K562 (cell line): Measurements from ENCODE around the gene LSR. TPM values are rescaled to one million over a fixed set of nuclear protein-coding genes. Genes with fewer than 3 reads are reported as not detected.
A peak's percentile ranks its signal among the peaks of the same experiment; 100 is the strongest.

ENCODE experiments used
- ADNP ChIP-seq: fragments of 200-800 bp; sonication (Bioruptor generic); IDR thresholded peaks from 2 replicates; pipeline ENCODE4 v1.6.1; 2016; ENCODE audit warnings: missing genetic modification characterization, missing compliant biosample characterization
- ATF2 ChIP-seq: sonication (generic); formaldehyde crosslinking; IDR thresholded peaks from 2 replicates; pipeline ENCODE4 v1.8.1; 2022; ENCODE audit warnings: missing genetic modification reagents
- CREM ChIP-seq: IDR thresholded peaks from 2 replicates; pipeline ENCODE4 v1.6.1; 2014; ENCODE audit warnings: antibody characterized with exemption, low read depth
- CXXC5 ChIP-seq: fragments of 250-450 bp; sonication (Bioruptor Pico); IDR thresholded peaks from 2 replicates; pipeline ENCODE4 v1.8.0; 2022; ENCODE audit warnings: inconsistent platforms, mild to moderate bottlenecking, moderate library complexity
- DDX20 ChIP-seq: fragments of 450-650 bp; IDR thresholded peaks from 2 replicates; pipeline ENCODE4 v1.6.1; 2016; ENCODE audit warnings: missing genetic modification characterization, low read depth, mild to moderate bottlenecking, missing compliant biosample characterization, moderate library complexity
- ELF4 ChIP-seq: fragments of 450-650 bp; formaldehyde crosslinking; IDR thresholded peaks from 2 replicates; pipeline ENCODE4 v1.4.0; 2022; ENCODE audit warnings: missing genetic modification characterization
- HMG20A ChIP-seq: fragments of 450-650 bp; formaldehyde crosslinking; conservative IDR thresholded peaks from 2 replicates; pipeline ENCODE4 v1.4.0; 2020; ENCODE audit warnings: mild to moderate bottlenecking, mixed read lengths
- NFIX ChIP-seq: fragments of 250-450 bp; sonication (Bioruptor Pico); IDR thresholded peaks from 2 replicates; pipeline ENCODE4 v1.4.0; 2020; ENCODE audit warnings: low read depth, mild to moderate bottlenecking, moderate library complexity
- SMAD4 ChIP-seq: fragments of 250-450 bp; sonication (Bioruptor Pico); conservative IDR thresholded peaks from 2 replicates; pipeline ENCODE4 v1.8.0; 2021; ENCODE audit warnings: inconsistent platforms, mild to moderate bottlenecking, moderate library complexity
- THRAP3 ChIP-seq: fragments of 450-650 bp; IDR thresholded peaks from 2 replicates; pipeline ENCODE4 v1.6.1; 2016; ENCODE audit warnings: mild to moderate bottlenecking, inconsistent platforms, borderline replicate concordance
- ZBTB17 ChIP-seq: fragments of 450-650 bp; formaldehyde crosslinking; IDR thresholded peaks from 2 replicates; pipeline ENCODE4 v1.4.0; 2020; ENCODE audit warnings: mild to moderate bottlenecking
- ZBTB34 ChIP-seq: fragments of 250-450 bp; sonication (Bioruptor Pico); IDR thresholded peaks from 2 replicates; pipeline ENCODE4 v1.8.0; 2021; ENCODE audit warnings: mild to moderate bottlenecking, moderate library complexity
- ZKSCAN8 ChIP-seq: fragments of 200-800 bp; sonication (Bioruptor generic); IDR thresholded peaks from 2 replicates; pipeline ENCODE4 v1.6.1; 2016; ENCODE audit warnings: missing genetic modification characterization, missing compliant biosample characterization
- ZNF124 ChIP-seq: sonication (generic); formaldehyde crosslinking; IDR thresholded peaks from 2 replicates; pipeline ENCODE4 v1.8.1; 2022; ENCODE audit warnings: missing genetic modification reagents
- ZNF263 ChIP-seq: sonication (generic); formaldehyde crosslinking; IDR thresholded peaks from 2 replicates; pipeline ENCODE4 v1.8.0; 2022; ENCODE audit warnings: mild to moderate bottlenecking, missing genetic modification reagents, borderline replicate concordance
- ZNF644 ChIP-seq: fragments of 200-800 bp; sonication (Bioruptor generic); IDR thresholded peaks from 2 replicates; pipeline ENCODE4 v1.6.1; 2016; ENCODE audit warnings: low read depth, missing genetic modification characterization, missing compliant biosample characterization
- polyA plus RNA-seq, 8 experiments: library from polyadenylated mRNA; depleted of rRNA in 4 of 8; stranded (reverse) in 5 of 8; unstranded in 3 of 8; fragments of >200 nt; fragmentation: Nextera tagmentation in 2 of 8; fragmentation: Illumina TruSeq in 1 of 8; extraction: Ambion mirVana in 2 of 8; extraction: Trizol in 1 of 8; gene quantifications; 2 replicates each; pipeline versions ENCODE4 v1.2.1 to v1.2.3, GENCODE V29; 2011 to 2014; ENCODE audit warnings: inconsistent platforms in 1 of 8, missing spikeins in 1 of 8
- total RNA-seq, 7 experiments: library from RNA; depleted of rRNA in 6 of 7; stranded (reverse); fragments of >200 nt in 6 of 7; fragmentation: Illumina TruSeq in 2 of 7; extraction: Trizol in 2 of 7; gene quantifications; 2 replicates each; pipeline versions ENCODE4 v1.2.1 to v1.2.3, GENCODE V29; 2011 to 2021; ENCODE audit warnings: low replicate concordance in 1 of 7
- TF ChIP-seq, protein P1 (sequence below), 2 experiments: fragments of 450-650 bp; IDR thresholded peaks; 2 replicates each; pipeline ENCODE4 v1.6.1; 2016; ENCODE audit warnings: mild to moderate bottlenecking in 2 of 2, borderline replicate concordance in 1 of 2, low read depth in 1 of 2, moderate library complexity in 1 of 2

LSR gene
- total and polyA plus RNA-seq, 9 of the 15 experiments (the other 6 are each of a cell fraction or from before 2014, with no cell fraction given): 0.44 to 87.9 (median 28.0) TPM

GRCh38 chr19:35269438-35270117 is 20.8 kb downstream of the LSR start (continued):
- TF ChIP-seq CXXC5 (CRISPR knock-in tag) (peak; percentile 72), ELF4 (CRISPR knock-in tag) (no peak), ZBTB17 (CRISPR knock-in tag) (0 out of 2 replicates have a peak, but pooled peaks have one; percentile 9), HMG20A (CRISPR knock-in tag) (no peak), DDX20 (tag) (no peak), NFIX (CRISPR knock-in tag) (no peak), ZNF263 (CRISPR knock-in tag) (no peak), SMAD4 (peak; percentile 64; the same call in 1 of the 2 replicates), ZBTB34 (CRISPR knock-in tag) (no peak), ZNF124 (CRISPR knock-in tag) (0 out of 2 replicates have a peak, but pooled peaks have one; percentile 37), ADNP (no peak), THRAP3 (no peak), ATF2 (no peak), ZKSCAN8 (CRISPR knock-in tag) (no peak), CREM (peak; percentile 88), ZNF644 (tag) (no peak)
- TF ChIP-seq, protein P1, sequence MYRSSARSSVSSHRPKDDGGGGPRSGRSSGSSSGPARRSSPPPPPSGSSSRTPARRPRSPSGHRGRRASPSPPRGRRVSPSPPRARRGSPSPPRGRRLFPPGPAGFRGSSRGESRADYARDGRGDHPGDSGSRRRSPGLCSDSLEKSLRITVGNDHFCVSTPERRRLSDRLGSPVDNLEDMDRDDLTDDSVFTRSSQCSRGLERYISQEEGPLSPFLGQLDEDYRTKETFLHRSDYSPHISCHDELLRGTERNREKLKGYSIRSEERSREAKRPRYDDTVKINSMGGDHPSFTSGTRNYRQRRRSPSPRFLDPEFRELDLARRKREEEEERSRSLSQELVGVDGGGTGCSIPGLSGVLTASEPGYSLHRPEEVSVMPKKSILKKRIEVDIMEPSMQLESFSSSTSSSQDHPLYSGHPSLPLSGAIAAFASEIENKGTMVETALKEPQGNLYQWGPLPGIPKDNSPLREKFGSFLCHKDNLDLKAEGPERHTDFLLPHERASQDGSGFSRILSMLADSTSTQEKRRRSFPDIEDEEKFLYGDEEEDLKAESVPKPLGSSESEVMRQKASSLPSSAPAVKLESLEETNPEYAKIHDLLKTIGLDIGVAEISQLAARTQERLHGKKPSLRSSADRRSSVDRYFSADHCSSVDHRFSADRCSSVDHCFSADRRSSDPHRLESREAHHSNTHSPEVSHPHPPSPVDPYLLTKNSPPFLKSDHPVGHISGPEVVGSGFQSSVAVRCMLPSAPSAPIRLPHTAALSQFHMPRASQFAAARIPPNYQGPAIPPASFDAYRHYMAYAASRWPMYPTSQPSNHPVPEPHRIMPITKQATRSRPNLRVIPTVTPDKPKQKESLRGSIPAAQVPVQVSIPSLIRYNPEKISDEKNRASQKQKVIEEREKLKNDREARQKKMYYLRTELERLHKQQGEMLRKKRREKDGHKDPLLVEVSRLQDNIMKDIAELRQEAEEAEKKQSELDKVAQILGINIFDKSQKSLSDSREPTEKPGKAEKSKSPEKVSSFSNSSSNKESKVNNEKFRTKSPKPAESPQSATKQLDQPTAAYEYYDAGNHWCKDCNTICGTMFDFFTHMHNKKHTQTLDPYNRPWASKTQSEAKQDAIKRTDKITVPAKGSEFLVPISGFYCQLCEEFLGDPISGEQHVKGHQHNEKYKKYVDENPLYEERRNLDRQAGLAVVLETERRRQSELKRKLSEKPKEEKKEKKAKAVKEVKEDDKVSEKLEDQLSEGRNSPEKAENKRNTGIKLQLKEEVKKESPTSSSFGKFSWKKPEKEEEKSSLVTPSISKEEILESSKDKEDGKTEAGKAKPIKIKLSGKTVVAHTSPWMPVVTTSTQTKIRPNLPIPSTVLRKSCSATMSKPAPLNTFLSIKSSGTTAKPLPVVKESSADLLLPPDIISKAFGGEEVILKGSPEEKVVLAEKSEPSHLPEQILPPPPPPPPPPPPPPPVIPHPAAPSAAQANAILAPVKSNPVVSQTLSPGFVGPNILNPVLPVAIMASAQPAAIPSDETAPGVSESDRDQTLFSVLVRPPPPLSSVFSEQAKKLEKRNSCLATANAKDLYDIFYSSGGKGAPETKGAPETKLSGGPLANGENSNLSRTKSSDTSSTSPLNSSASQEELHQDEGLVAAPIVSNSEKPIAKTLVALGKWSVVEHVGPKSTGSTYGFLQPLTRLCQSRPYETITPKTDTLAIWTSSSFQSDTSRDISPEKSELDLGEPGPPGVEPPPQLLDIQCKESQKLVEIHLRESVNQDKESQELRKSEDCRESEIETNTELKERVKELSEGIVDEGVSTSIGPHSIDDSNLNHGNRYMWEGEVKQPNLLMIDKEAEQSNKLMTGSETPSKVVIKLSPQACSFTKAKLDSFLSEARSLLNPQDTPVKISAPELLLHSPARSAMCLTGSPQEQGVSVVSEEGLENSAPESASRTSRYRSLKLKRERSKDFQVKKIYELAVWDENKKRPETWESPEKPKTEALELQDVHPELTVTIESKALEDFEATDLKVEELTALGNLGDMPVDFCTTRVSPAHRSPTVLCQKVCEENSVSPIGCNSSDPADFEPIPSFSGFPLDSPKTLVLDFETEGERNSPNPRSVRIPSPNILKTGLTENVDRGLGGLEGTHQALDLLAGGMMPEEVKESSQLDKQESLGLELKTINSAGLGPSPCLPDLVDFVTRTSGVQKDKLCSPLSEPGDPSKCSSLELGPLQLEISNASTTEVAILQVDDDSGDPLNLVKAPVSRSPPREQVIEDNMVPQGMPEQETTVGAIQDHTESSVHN (IDR thresholded peaks at IDR 0.05; ENCODE audit: borderline replicate concordance in 1 of 2, low read depth in 1 of 2): no peak
